Thyroid gland (tissue), 4 donors: ENCODE results near the gene INIP.

ENCODE experiments used
- CTCF ChIP-seq, 6 experiments: fragments of 200-600 bp in 3 of 6; fragments of 450-650 bp in 3 of 6; sonication (generic) in 3 of 6; IDR thresholded peaks; one replicate each; pipeline ENCODE4 v1.5.1; 2016 to 2019; ENCODE audit warnings: antibody characterized with exemption in 6 of 6, mild to moderate bottlenecking in 2 of 6, inconsistent platforms in 1 of 6, moderate library complexity in 1 of 6
- POLR2A ChIP-seq, 2 donors: fragments of 450-650 bp; IDR thresholded peaks; one replicate each; pipeline ENCODE4 v1.6.1; 2017; ENCODE audit warnings: antibody characterized with exemption in 2 of 2, mild to moderate bottlenecking in 2 of 2, moderate library complexity in 1 of 2

- no peak for TF ChIP-seq CTCF (IDR thresholded peaks at IDR 0.05)
- TF ChIP-seq POLR2A (IDR thresholded peaks at IDR 0.05): no peak
Measured at GRCh38 chr9:112753725-112754124, 35.8 kb upstream of the INIP start.
